Mucosa of descending colon (tissue), 3 donors: ENCODE measurements around the gene ESPN. TPM values are rescaled to one million over a fixed set of nuclear protein-coding genes. Genes with fewer than 3 reads are reported as not detected.
A peak's percentile ranks its signal among the peaks of the same experiment; 100 is the strongest.

Experiments
- ATAC-seq: fragments of 200-7000 bp; cut with Tn5 transposase; one replicate; pipeline ENCODE4 v1.9.1; 2020; ENCODE audit warnings: mild to moderate bottlenecking, moderate library complexity
- DNase-seq, 3 donors: peaks; one replicate each; pipeline ENCODE4 v3.0.0-alpha.2; 2020
- H3K36me3 ChIP-seq: fragments of 200-600 bp; one replicate; pipeline ENCODE4 v1.8.0; 2021; ENCODE audit warnings: low read depth, mild to moderate bottlenecking
- H3K4me1 ChIP-seq: fragments of 200-600 bp; one replicate; pipeline ENCODE4 v1.8.0; 2021; ENCODE audit warnings: low read depth, mild to moderate bottlenecking
- H3K4me3 ChIP-seq: fragments of 200-600 bp; one replicate; pipeline ENCODE4 v1.8.0; 2021; ENCODE audit warnings: mild to moderate bottlenecking
- H3K9me3 ChIP-seq: fragments of 200-600 bp; one replicate; pipeline ENCODE4 v1.8.0; 2021; ENCODE audit warnings: mild to moderate bottlenecking
- CTCF ChIP-seq: fragments of 200-600 bp; IDR thresholded peaks from one replicate; pipeline ENCODE4 v1.8.0; 2022; ENCODE audit warnings: antibody characterized with exemption, mild to moderate bottlenecking
- intact Hi-C, 2 donors: fragments of 100-400 bp; cut with DNase I in 1 of 2; cut with micrococcal nuclease in 1 of 2; formaldehyde crosslinking; loops; one replicate each; pipeline versions ENCODE4 v1.11.0 to v1.11.1; 2022; cut with DNase I, micrococcal nuclease
- total RNA-seq, 3 donors: library from RNA; stranded (reverse); fragmentation: NEBNext Ultra II Directional in 2 of 3; extraction: Animal tissue kit (Norgen Biotek cat#: 25700) in 2 of 3; gene quantifications; one replicate each; pipeline versions ENCODE4 v1.2.1 to v1.2.4, GENCODE V29; 2021 to 2023
- donor health status: DM: no; HTN: no; CAD: no; lungs with moderate emphysema.
- donor health status: DM: no; HTN: no; CAD: no.
- donor health status: DM: no; HTN: yes; CAD: no.

Gene ESPN
- total RNA-seq, 3 donors from 2014 or later = 65.7 to 137 (median 124) TPM

GRCh38 chr1:6421266-6421665 is 3.3 kb upstream of the ESPN start:
- Histone ChIP-seq H3K4me1 (peaks cover 47% of the 10 kb centered on the region), H3K9me3 (no peaks in the 10 kb centered on the region), H3K36me3 (no peaks in the 10 kb centered on the region), H3K4me3 (no peak overlapping the region)
- DNase-seq (no peak), ATAC-seq (no peak)
- intact Hi-C loops = no loop called here
- no peak for TF ChIP-seq CTCF

GRCh38 chr1:6423321-6423999 is 1.1 kb upstream of the ESPN start:
- DNase-seq (peak; percentile 83 to 88 (median 87)), ATAC-seq (peak; percentile 50)
- Histone ChIP-seq H3K4me1 (peaks cover 58% of the 10 kb centered on the region), H3K36me3 (no peaks in the 10 kb centered on the region), H3K4me3 (no peak overlapping the region), H3K9me3 (no peaks in the 10 kb centered on the region)
- peak; percentile 77 for TF ChIP-seq CTCF
- intact Hi-C loops = no loop called here

- ATAC-seq (no peak), DNase-seq (peak in 2 of 3 donors; percentile 48 to 50)
- no peaks in the 10 kb centered on the region for H3K36me3 ChIP-seq
- H3K4me1 ChIP-seq = peaks cover 53% of the 10 kb centered on the region
- no peak overlapping the region for H3K4me3 ChIP-seq
- no peak for TF ChIP-seq CTCF
- no peaks in the 10 kb centered on the region for H3K9me3 ChIP-seq
- intact Hi-C loops = no loop called here
These were observed 493 bp upstream of the ESPN start for GRCh38 chr1:6424000-6424565.

GRCh38 chr1:6425658-6426057 is 1.1 kb downstream of the ESPN start:
- no peak for DNase-seq
- intact Hi-C loops = no loop called here
- no peak for ATAC-seq
- Histone ChIP-seq H3K4me3 (no peak overlapping the region), H3K4me1 (peaks cover 38% of the 10 kb centered on the region), H3K36me3 (no peaks in the 10 kb centered on the region), H3K9me3 (no peaks in the 10 kb centered on the region)
- TF ChIP-seq CTCF = no peak

GRCh38 chr1:6426277-6426971 is 1.8 kb downstream of the ESPN start:
- H3K36me3 ChIP-seq = no peaks in the 10 kb centered on the region
- no peak for TF ChIP-seq CTCF
- DNase-seq (peak in 1 of 3 donors; percentile 48), ATAC-seq (no peak)
- intact Hi-C loops = no loop called here
- H3K9me3 ChIP-seq = no peaks in the 10 kb centered on the region
- peaks cover 33% of the 10 kb centered on the region for H3K4me1 ChIP-seq
- H3K4me3 ChIP-seq = no peak overlapping the region
